ENCODE results near the gene NSMCE1.

The NSMCE1 gene

GRCh38 chr16:27195941-27196595 lies 72.5 kb downstream of the NSMCE1 start:
- intact Hi-C loops (cut with micrococcal nuclease): no loop called here
- Mint-ChIP-seq H3K4me1 (ENCODE audit: low read depth) (peaks cover 30% of the 10 kb centered on the region), H3K36me3 (ENCODE audit: low read depth) (no peaks in the 10 kb centered on the region), H3K27ac (no peak overlapping the region), H3K9me3 (no peaks in the 10 kb centered on the region), H3K27me3 (peaks cover 40% of the 10 kb centered on the region), H3K4me3 (no peak overlapping the region)

- peaks cover 21% of the 10 kb centered on the region for H3K4me1 Mint-ChIP-seq (ENCODE audit: low read depth)
- no peaks in the 10 kb centered on the region for H3K36me3 Mint-ChIP-seq (ENCODE audit: low read depth)
- peaks cover 42% of the 10 kb centered on the region for H3K27me3 Mint-ChIP-seq
- intact Hi-C loops (cut with micrococcal nuclease): no loop called here
- H3K9me3 Mint-ChIP-seq: no peaks in the 10 kb centered on the region
- no peak overlapping the region for H3K4me3 Mint-ChIP-seq
- H3K27ac Mint-ChIP-seq: no peak overlapping the region
Observed at GRCh38 chr16:27195076-27195741, 73.4 kb downstream of the NSMCE1 start.

- Mint-ChIP-seq H3K27me3 (peaks cover 53% of the 10 kb centered on the region), H3K36me3 (ENCODE audit: low read depth) (no peaks in the 10 kb centered on the region), H3K4me3 (no peak overlapping the region), H3K27ac (no peak overlapping the region), H3K9me3 (no peaks in the 10 kb centered on the region), H3K4me1 (ENCODE audit: low read depth) (peaks cover 7% of the 10 kb centered on the region)
- intact Hi-C loops (cut with micrococcal nuclease): no loop called here
Observed at GRCh38 chr16:27193300-27193990, 75.1 kb downstream of the NSMCE1 start.

GRCh38 chr16:27191352-27191924 lies 77.1 kb downstream of the NSMCE1 start:
- intact Hi-C loops (cut with micrococcal nuclease): no loop called here
- Mint-ChIP-seq H3K27me3 (peaks cover 41% of the 10 kb centered on the region), H3K36me3 (ENCODE audit: low read depth) (no peaks in the 10 kb centered on the region), H3K27ac (no peak overlapping the region), H3K4me3 (no peak overlapping the region), H3K4me1 (ENCODE audit: low read depth) (no peaks in the 10 kb centered on the region), H3K9me3 (no peaks in the 10 kb centered on the region)

GRCh38 chr16:27190316-27190871 lies 78.2 kb downstream of the NSMCE1 start:
- Mint-ChIP-seq H3K27ac (no peak overlapping the region), H3K9me3 (no peaks in the 10 kb centered on the region), H3K27me3 (peaks cover 32% of the 10 kb centered on the region), H3K4me1 (ENCODE audit: low read depth) (no peaks in the 10 kb centered on the region), H3K36me3 (ENCODE audit: low read depth) (no peaks in the 10 kb centered on the region), H3K4me3 (no peak overlapping the region)
- intact Hi-C loops (cut with micrococcal nuclease): no loop called here

- H3K9me3 Mint-ChIP-seq: no peaks in the 10 kb centered on the region
- H3K4me1 Mint-ChIP-seq (ENCODE audit: low read depth): peaks cover 6% of the 10 kb centered on the region
- peaks cover 23% of the 10 kb centered on the region for H3K27me3 Mint-ChIP-seq
- no peaks in the 10 kb centered on the region for H3K36me3 Mint-ChIP-seq (ENCODE audit: low read depth)
- intact Hi-C loops (cut with micrococcal nuclease): no loop called here
- no peak overlapping the region for H3K4me3 Mint-ChIP-seq
- no peak overlapping the region for H3K27ac Mint-ChIP-seq
Observed at GRCh38 chr16:27189335-27189972, 79.1 kb downstream of the NSMCE1 start.

- H3K9me3 Mint-ChIP-seq: no peaks in the 10 kb centered on the region
- H3K4me1 Mint-ChIP-seq (ENCODE audit: low read depth): peaks cover 6% of the 10 kb centered on the region
- H3K4me3 Mint-ChIP-seq: no peak overlapping the region
- no peak overlapping the region for H3K27ac Mint-ChIP-seq
- intact Hi-C loops (cut with micrococcal nuclease): no loop called here
- peaks cover 20% of the 10 kb centered on the region for H3K27me3 Mint-ChIP-seq
- no peaks in the 10 kb centered on the region for H3K36me3 Mint-ChIP-seq (ENCODE audit: low read depth)
Observed at GRCh38 chr16:27188633-27189032, 79.9 kb downstream of the NSMCE1 start.

- no peak overlapping the region for H3K27ac Mint-ChIP-seq
- peaks cover 31% of the 10 kb centered on the region for H3K27me3 Mint-ChIP-seq
- peaks cover 6% of the 10 kb centered on the region for H3K4me1 Mint-ChIP-seq (ENCODE audit: low read depth)
- intact Hi-C loops (cut with micrococcal nuclease): no loop called here
- peaks cover 7% of the 10 kb centered on the region for H3K9me3 Mint-ChIP-seq
- no peaks in the 10 kb centered on the region for H3K36me3 Mint-ChIP-seq (ENCODE audit: low read depth)
- H3K4me3 Mint-ChIP-seq: no peak overlapping the region
Observed at GRCh38 chr16:27185776-27186130, 82.8 kb downstream of the NSMCE1 start.

GRCh38 chr16:27182906-27183405 lies 85.6 kb downstream of the NSMCE1 start:
- H3K4me1 Mint-ChIP-seq (ENCODE audit: low read depth): peaks cover 23% of the 10 kb centered on the region
- peaks cover 7% of the 10 kb centered on the region for H3K9me3 Mint-ChIP-seq
- H3K27ac Mint-ChIP-seq: no peak overlapping the region
- H3K4me3 Mint-ChIP-seq: no peak overlapping the region
- H3K36me3 Mint-ChIP-seq (ENCODE audit: low read depth): no peaks in the 10 kb centered on the region
- intact Hi-C loops (cut with micrococcal nuclease): no loop called here
- H3K27me3 Mint-ChIP-seq: peaks cover 14% of the 10 kb centered on the region

- Mint-ChIP-seq H3K36me3 (ENCODE audit: low read depth) (no peaks in the 10 kb centered on the region), H3K27me3 (peaks cover 14% of the 10 kb centered on the region), H3K4me1 (ENCODE audit: low read depth) (peaks cover 23% of the 10 kb centered on the region), H3K27ac (peak overlapping the region; percentile 4), H3K9me3 (peaks cover 7% of the 10 kb centered on the region), H3K4me3 (no peak overlapping the region)
- intact Hi-C loops (cut with micrococcal nuclease): no loop called here
Observed at GRCh38 chr16:27181019-27181790, 87.4 kb downstream of the NSMCE1 start.

- intact Hi-C loops (cut with micrococcal nuclease): loop anchor here (1.0 to 10.0 kb wide), 3 partner anchors 45 to 278 kb away; no protein-coding TSS in a partner anchor
- Mint-ChIP-seq H3K27me3 (peaks cover 14% of the 10 kb centered on the region), H3K36me3 (ENCODE audit: low read depth) (no peaks in the 10 kb centered on the region), H3K9me3 (peaks cover 7% of the 10 kb centered on the region), H3K4me1 (ENCODE audit: low read depth) (peaks cover 17% of the 10 kb centered on the region), H3K4me3 (no peak overlapping the region), H3K27ac (peak overlapping the region; percentile 9)
Observed at GRCh38 chr16:27179500-27180072, 89.0 kb downstream of the NSMCE1 start.

GRCh38 chr16:27177031-27177774 lies 91.4 kb downstream of the NSMCE1 start:
- no peak overlapping the region for H3K27ac Mint-ChIP-seq
- H3K4me1 Mint-ChIP-seq (ENCODE audit: low read depth): peaks cover 17% of the 10 kb centered on the region
- no peaks in the 10 kb centered on the region for H3K36me3 Mint-ChIP-seq (ENCODE audit: low read depth)
- peaks cover 4% of the 10 kb centered on the region for H3K9me3 Mint-ChIP-seq
- H3K27me3 Mint-ChIP-seq: peaks cover 20% of the 10 kb centered on the region
- H3K4me3 Mint-ChIP-seq: no peak overlapping the region
- intact Hi-C loops (cut with micrococcal nuclease): loop anchor here (5.0 to 10.0 kb wide), 2 partner anchors 48 to 280 kb away; no protein-coding TSS in a partner anchor

Measured in dendritic cell treated with granulocyte-macrophage colony-stimulating factor and Interleukin-4, amounts not matched to agents 40 ng/mL and 50 ng/mL, for 4 days (primary cell).